GM18858 (cell line): ENCODE measurements around the gene TMEM131L.

ENCODE experiments used
- ATAC-seq: cut with Tn5 transposase; IDR thresholded peaks from one replicate; pipeline ENCODE4 v1.9.1; 2021; ENCODE audit not compliant: unreplicated experiment

The TMEM131L gene

GRCh38 chr4:153472122-153473037, 6.2 kb downstream of the TMEM131L start:
- peak; percentile 39 for ATAC-seq

GRCh38 chr4:153474251-153474650, 8.1 kb downstream of the TMEM131L start:
- ATAC-seq, result no peak

GRCh38 chr4:153476829-153477574, 10.8 kb downstream of the TMEM131L start:
- ATAC-seq, result no peak

- no peak for ATAC-seq
Observed at GRCh38 chr4:153479101-153479500, 12.9 kb downstream of the TMEM131L start.

- ATAC-seq, result no peak
Observed at GRCh38 chr4:153480704-153481103, 14.5 kb downstream of the TMEM131L start.

GRCh38 chr4:153481478-153481877, 15.3 kb downstream of the TMEM131L start:
- ATAC-seq, result no peak

- no peak for ATAC-seq
Observed at GRCh38 chr4:153483432-153484418, 17.6 kb downstream of the TMEM131L start.

GRCh38 chr4:153485359-153485758, 19.2 kb downstream of the TMEM131L start:
- ATAC-seq, result no peak

- ATAC-seq, result no peak
Observed at GRCh38 chr4:153485860-153486259, 19.7 kb downstream of the TMEM131L start.

- ATAC-seq, result no peak
Observed at GRCh38 chr4:153486281-153487151, 20.4 kb downstream of the TMEM131L start.

- ATAC-seq, result peak; percentile 44
Observed at GRCh38 chr4:153488006-153488891, 22.1 kb downstream of the TMEM131L start.

GRCh38 chr4:153489856-153490558, 23.8 kb downstream of the TMEM131L start:
- no peak for ATAC-seq

GRCh38 chr4:153490985-153491483, 24.9 kb downstream of the TMEM131L start:
- ATAC-seq, result no peak

- ATAC-seq, result no peak
Observed at GRCh38 chr4:153494562-153494961, 28.4 kb downstream of the TMEM131L start.

GRCh38 chr4:153495480-153496193, 29.5 kb downstream of the TMEM131L start:
- no peak for ATAC-seq

- peak; percentile 46 for ATAC-seq
Observed at GRCh38 chr4:153497091-153497531, 31.0 kb downstream of the TMEM131L start.
